Hematopoietic multipotent progenitor cell treated with erythropoietin and hydrocortisone succinate and interleukin-3 and kit ligand, for 4 days (in vitro differentiated cells): Measurements from ENCODE around the gene MPLKIP.
A peak's percentile ranks its signal among the peaks of the same experiment; 100 is the strongest.
"Not testable (repeated sequence)": the region's sequence is repeated elsewhere in the genome, so short reads cannot be mapped to it uniquely, and the experiment has no call there.

Experiments
- DNase-seq: peaks from one replicate; pipeline ENCODE4 v3.0.0-alpha.2; 2015

The MPLKIP gene

GRCh38 chr7:40122940-40123254, 11.5 kb downstream of the MPLKIP start:
- DNase-seq, result no peak

- DNase-seq, result not testable (repeated sequence)
Measured at GRCh38 chr7:40122100-40122939, 12.1 kb downstream of the MPLKIP start.

GRCh38 chr7:40120020-40120419, 14.4 kb downstream of the MPLKIP start:
- no peak for DNase-seq

- DNase-seq, result not testable (repeated sequence)
Measured at GRCh38 chr7:40118201-40118600, 16.2 kb downstream of the MPLKIP start.

GRCh38 chr7:40117199-40117598, 17.2 kb downstream of the MPLKIP start:
- not testable (repeated sequence) for DNase-seq

GRCh38 chr7:40115936-40116335, 18.5 kb downstream of the MPLKIP start:
- DNase-seq, result no peak

GRCh38 chr7:40105879-40106473, 28.4 kb downstream of the MPLKIP start:
- no peak for DNase-seq

GRCh38 chr7:40102897-40103296, 31.5 kb downstream of the MPLKIP start:
- DNase-seq, result no peak

- DNase-seq, result no peak
Measured at GRCh38 chr7:40101201-40101600, 33.2 kb downstream of the MPLKIP start.

- DNase-seq, result no peak
Measured at GRCh38 chr7:40099837-40100236, 34.6 kb downstream of the MPLKIP start.

GRCh38 chr7:40098810-40099209, 35.6 kb downstream of the MPLKIP start:
- no peak for DNase-seq

GRCh38 chr7:40097728-40098127, 36.7 kb downstream of the MPLKIP start:
- no peak for DNase-seq

- no peak for DNase-seq
Measured at GRCh38 chr7:40095695-40096327, 38.6 kb downstream of the MPLKIP start.

GRCh38 chr7:40095230-40095629, 39.2 kb downstream of the MPLKIP start:
- no peak for DNase-seq

GRCh38 chr7:40093631-40094350, 40.6 kb downstream of the MPLKIP start:
- no peak for DNase-seq

- no peak for DNase-seq
Measured at GRCh38 chr7:40092182-40092581, 42.2 kb downstream of the MPLKIP start.

- peak; percentile 65 for DNase-seq
Measured at GRCh38 chr7:40077849-40078248, 56.6 kb downstream of the MPLKIP start.
